IPS-20b (cell line): ENCODE measurements around the gene TCP11L2.

Experiments used
- H3K27ac ChIP-seq: one replicate; pipeline ENCODE4 v1.5.1; 2013; ENCODE audit warnings: low read length
- H3K27me3 ChIP-seq: 2 replicates; pipeline ENCODE4 v1.6.1; 2013; ENCODE audit warnings: mild to moderate bottlenecking, low read length, inconsistent platforms; ENCODE audit not compliant: insufficient read depth
- H3K36me3 ChIP-seq: 2 replicates; pipeline ENCODE4 v1.6.1; 2013; ENCODE audit warnings: low read depth, mild to moderate bottlenecking, inconsistent platforms, low read length, moderate library complexity; ENCODE audit not compliant: insufficient read depth
- H3K4me1 ChIP-seq: 2 replicates; pipeline ENCODE4 v1.6.1; 2013; ENCODE audit warnings: mild to moderate bottlenecking, control low read depth, inconsistent platforms, low read length, moderate library complexity; ENCODE audit not compliant: insufficient read depth
- H3K4me3 ChIP-seq: 2 replicates; pipeline ENCODE4 v1.5.1; 2013; ENCODE audit warnings: mild to moderate bottlenecking, low read length, inconsistent platforms
- H3K9ac ChIP-seq: 2 replicates; pipeline ENCODE4 v1.6.1; 2013; ENCODE audit warnings: low read depth, mild to moderate bottlenecking, inconsistent platforms, low read length, moderate library complexity
- H3K9me3 ChIP-seq: 2 replicates; pipeline ENCODE4 v1.6.1; 2013; ENCODE audit warnings: mild to moderate bottlenecking, low read depth, low read length, inconsistent platforms; ENCODE audit not compliant: insufficient read depth

TCP11L2 gene

DNA sequence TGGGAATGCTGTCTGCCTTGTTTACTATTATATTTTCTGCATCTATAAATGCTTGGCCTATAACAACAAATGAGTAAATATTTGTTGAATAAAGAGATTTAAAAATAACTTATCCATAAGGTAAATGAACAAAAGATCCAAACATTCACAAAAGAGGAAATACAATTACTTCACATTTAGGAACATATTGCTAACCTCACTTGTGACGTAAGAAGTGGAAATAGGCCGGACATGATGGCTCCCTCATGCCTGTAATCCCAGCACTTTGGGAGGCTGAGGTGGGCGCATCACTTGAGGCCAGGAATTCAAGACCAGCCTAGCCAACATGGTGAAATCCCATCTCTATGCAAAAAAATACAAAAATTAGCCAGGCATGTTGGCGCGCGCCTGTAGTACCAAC lies 29.0 kb upstream of the TCP11L2 start:
- no peaks in the 10 kb centered on the region for H3K27me3 ChIP-seq
- H3K4me1 ChIP-seq = no peaks in the 10 kb centered on the region
- H3K4me3 ChIP-seq = no peak overlapping the region
- H3K27ac ChIP-seq = no peak overlapping the region
- H3K9ac ChIP-seq = no peak overlapping the region
- H3K9me3 ChIP-seq = no peaks in the 10 kb centered on the region
- no peaks in the 10 kb centered on the region for H3K36me3 ChIP-seq

DNA sequence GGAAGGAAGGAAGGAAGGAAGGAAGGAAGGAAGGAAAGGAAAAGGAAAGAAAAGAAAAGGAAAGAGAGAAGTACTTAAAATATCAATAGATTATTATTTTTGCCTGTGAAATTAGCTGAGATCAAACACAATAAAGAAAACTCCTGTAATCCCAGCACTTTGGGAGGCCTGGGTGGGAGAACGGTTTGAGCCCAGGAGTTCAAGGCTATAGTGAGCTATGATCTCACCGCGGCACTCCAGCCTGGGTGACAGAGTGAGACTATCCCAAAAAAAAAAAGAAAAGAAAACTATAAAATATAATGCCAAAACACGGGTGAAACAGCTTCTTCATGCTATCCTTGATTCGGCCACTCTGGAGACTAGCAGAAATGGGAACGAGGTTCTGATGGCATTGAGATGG lies 28.5 kb upstream of the TCP11L2 start:
- no peaks in the 10 kb centered on the region for H3K4me1 ChIP-seq
- H3K27ac ChIP-seq = no peak overlapping the region
- H3K4me3 ChIP-seq = no peak overlapping the region
- H3K36me3 ChIP-seq = no peaks in the 10 kb centered on the region
- no peaks in the 10 kb centered on the region for H3K9me3 ChIP-seq
- no peak overlapping the region for H3K9ac ChIP-seq
- H3K27me3 ChIP-seq = no peaks in the 10 kb centered on the region

DNA sequence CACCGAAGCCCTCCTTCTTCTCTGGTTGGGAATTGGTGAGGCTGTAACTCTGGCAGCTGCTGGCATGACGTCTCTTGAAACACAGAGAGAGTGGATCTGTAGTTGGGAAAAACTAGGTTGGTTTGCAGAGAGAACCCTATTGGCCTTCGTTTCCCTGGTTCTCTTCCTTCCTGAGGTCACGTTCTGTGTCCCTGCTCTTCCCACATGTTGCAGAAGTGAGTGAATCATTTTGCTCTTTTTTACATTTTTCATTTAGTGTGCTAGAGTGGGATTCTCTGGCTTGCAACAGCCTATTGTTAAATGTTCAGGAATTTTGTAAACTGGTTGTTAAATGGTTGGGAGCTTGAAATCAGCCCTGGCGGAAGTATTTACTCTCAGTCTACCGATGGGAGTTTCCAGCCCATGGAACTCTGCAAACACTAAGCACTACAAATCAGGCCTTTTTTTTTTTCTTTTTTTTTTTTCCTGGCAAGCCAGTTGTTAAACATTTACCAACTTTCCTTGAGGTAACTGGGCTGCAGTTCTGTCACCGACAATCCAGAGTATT lies 27.9 kb upstream of the TCP11L2 start:
- Histone ChIP-seq H3K27ac (no peak overlapping the region), H3K36me3 (no peaks in the 10 kb centered on the region), H3K4me3 (no peak overlapping the region), H3K4me1 (no peaks in the 10 kb centered on the region), H3K9ac (no peak overlapping the region), H3K9me3 (no peaks in the 10 kb centered on the region), H3K27me3 (no peaks in the 10 kb centered on the region)

DNA sequence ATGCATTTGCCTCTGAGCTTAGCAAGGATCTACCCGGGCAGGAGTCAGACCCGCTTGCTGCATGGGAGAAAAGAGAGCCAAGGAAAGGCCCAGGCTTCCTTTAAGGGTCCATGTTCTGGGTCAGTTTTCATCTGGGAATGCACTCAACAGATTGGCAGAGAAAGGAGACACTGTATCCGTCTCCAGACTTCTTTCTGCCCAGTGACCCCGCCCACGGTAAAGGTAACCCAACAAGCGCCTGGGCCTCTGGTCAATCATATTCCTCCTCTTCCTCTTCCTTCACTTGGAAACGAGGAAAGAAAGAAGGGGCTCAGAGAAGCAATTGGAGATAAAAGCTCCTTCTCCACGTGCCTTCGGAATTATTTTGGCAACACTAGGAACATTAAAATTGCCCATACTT lies 27.1 kb upstream of the TCP11L2 start:
- no peaks in the 10 kb centered on the region for H3K27me3 ChIP-seq
- no peak overlapping the region for H3K4me3 ChIP-seq
- H3K27ac ChIP-seq = no peak overlapping the region
- no peaks in the 10 kb centered on the region for H3K9me3 ChIP-seq
- no peaks in the 10 kb centered on the region for H3K36me3 ChIP-seq
- H3K4me1 ChIP-seq = no peaks in the 10 kb centered on the region
- H3K9ac ChIP-seq = no peak overlapping the region

DNA sequence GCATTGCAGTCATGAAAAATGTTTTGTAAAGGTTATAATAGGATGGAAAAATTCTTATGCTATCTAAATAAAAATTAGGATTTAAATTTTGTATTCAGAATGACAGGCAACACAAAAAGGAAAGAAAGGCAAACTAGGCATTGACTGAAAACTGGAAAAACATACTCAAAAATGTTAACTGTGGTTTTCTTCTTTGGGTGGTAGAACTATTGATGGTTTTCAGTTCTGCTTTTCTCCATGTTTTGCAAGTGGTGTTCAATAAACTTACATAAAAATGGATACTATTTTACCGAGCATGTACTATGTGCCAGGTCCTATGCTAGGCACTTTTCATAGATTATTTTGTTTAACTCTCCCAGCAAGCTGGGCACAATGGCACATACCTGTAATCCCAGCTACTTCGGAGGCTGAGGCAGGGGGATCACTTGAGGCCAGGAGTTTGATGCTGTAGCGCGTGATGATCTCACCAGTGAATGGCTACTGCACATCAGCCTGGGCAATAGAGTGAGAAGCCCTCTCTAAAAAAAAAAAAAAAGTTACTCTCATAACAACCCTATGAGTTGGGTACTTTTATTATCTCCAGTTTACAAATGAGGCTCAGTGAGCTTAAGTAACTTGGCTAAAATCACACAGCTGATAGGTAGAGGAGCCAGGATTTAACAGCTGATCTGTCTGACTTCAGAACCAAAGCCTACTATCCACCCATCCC lies 26.3 kb upstream of the TCP11L2 start:
- Histone ChIP-seq H3K27ac (no peak overlapping the region), H3K4me3 (no peak overlapping the region), H3K4me1 (no peaks in the 10 kb centered on the region), H3K36me3 (no peaks in the 10 kb centered on the region), H3K9me3 (no peaks in the 10 kb centered on the region), H3K27me3 (no peaks in the 10 kb centered on the region), H3K9ac (no peak overlapping the region)

DNA sequence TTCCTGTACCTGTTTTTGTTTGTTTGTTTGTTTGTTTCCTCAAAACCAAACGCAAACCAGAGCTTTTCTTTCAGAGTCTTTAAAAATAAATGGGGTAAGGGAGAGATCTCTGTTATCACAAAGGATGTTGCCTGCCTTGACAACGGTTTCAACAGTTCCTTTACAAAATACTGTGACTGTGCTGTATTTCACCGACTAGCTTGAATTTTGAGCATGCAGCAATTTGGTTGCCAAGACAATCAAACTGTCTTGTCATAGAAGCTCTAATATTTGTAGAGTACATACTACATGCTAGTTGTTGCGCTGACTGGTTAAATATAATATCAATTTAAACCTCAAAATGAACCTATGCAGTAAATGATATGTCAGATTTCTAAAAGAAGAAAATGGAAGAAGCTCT lies 22.4 kb upstream of the TCP11L2 start:
- no peaks in the 10 kb centered on the region for H3K27me3 ChIP-seq
- no peaks in the 10 kb centered on the region for H3K9me3 ChIP-seq
- no peak overlapping the region for H3K4me3 ChIP-seq
- H3K9ac ChIP-seq = no peak overlapping the region
- no peaks in the 10 kb centered on the region for H3K36me3 ChIP-seq
- no peaks in the 10 kb centered on the region for H3K4me1 ChIP-seq
- H3K27ac ChIP-seq = no peak overlapping the region

DNA sequence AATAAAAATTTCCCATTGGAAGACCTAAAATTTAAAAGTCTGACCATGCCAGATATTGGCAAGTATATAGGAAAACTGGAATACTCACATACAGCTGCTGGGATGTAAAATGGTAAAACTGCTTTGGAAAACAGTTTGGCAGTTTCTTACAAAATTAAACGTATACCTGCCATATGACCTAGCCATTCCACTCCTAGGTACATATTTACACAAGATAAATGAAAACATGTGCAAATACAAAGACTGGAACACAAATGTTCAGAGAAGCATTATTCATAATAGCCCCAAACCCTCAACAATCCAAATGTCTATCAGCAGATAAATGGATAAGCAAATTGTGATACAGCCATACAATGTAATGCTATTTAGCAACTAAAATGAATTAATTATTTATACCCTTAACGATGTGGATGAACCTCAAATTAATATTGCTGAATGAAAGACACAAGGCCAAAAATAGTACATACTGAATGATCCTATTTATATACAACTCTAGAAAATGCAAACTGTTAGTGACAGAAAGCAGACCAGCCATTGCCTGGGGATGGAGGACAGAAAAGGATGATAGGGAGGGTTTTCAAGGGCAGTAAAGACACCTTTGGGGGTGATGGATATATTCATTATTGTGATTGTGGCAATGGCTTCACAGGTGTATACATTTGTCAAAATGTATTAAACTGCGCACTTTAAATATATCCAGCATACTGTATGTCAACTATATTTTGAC lies 21.3 kb upstream of the TCP11L2 start:
- Histone ChIP-seq H3K9me3 (no peaks in the 10 kb centered on the region), H3K27ac (no peak overlapping the region), H3K27me3 (no peaks in the 10 kb centered on the region), H3K4me1 (no peaks in the 10 kb centered on the region), H3K9ac (no peak overlapping the region), H3K36me3 (no peaks in the 10 kb centered on the region), H3K4me3 (no peak overlapping the region)

DNA sequence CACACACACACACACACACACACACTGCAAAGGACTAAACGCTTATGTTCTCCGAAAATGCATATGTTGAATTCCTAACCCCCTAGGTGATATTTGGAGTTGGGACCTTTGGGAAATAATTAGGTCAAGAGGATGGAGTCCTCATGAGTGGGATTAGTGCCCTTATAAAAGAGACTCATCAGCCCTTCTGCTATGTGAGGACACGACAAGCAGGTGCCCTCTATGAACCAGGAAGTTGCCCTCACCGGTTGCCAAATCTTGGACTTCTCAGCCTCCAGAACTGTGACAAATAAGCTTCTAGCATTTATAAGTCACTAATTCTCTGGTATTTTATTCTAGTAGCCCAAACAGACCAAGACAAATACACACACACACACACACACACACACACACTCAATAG lies 20.7 kb upstream of the TCP11L2 start:
- no peak overlapping the region for H3K9ac ChIP-seq
- H3K27me3 ChIP-seq = no peaks in the 10 kb centered on the region
- H3K36me3 ChIP-seq = no peaks in the 10 kb centered on the region
- no peak overlapping the region for H3K27ac ChIP-seq
- H3K4me3 ChIP-seq = no peak overlapping the region
- no peaks in the 10 kb centered on the region for H3K9me3 ChIP-seq
- no peaks in the 10 kb centered on the region for H3K4me1 ChIP-seq

DNA sequence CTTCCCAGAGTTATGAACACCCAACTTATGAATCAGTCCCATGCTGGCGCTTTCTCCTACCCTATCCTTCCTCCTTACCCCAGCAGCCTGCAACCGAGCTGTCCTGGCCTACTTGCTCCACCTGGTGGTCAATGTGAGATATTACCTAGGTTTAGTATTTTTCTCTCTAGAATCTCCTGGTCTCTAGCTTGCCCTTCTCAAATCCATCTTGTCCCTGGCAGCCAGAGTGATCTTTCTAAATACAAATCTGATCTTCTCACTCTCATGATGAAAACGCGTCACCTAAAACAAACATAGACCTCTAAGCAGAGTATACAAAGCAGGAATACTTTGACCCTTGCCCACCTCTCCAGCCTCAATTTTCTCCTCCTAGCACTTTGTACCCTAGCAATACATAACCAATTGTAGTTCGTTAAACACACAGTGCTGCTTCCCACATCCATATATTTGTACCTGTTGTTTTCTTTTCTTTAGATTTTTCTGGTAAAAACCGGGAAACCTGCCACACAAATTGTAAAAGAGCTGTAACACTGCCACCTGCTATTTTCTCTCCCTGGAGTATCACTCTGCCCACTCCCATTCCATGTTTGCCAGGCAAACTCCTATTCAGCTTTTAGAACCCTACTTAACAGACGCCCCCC lies 20.0 kb upstream of the TCP11L2 start:
- H3K27ac ChIP-seq = no peak overlapping the region
- H3K4me1 ChIP-seq = no peaks in the 10 kb centered on the region
- no peak overlapping the region for H3K4me3 ChIP-seq
- no peak overlapping the region for H3K9ac ChIP-seq
- H3K27me3 ChIP-seq = no peaks in the 10 kb centered on the region
- no peaks in the 10 kb centered on the region for H3K9me3 ChIP-seq
- no peaks in the 10 kb centered on the region for H3K36me3 ChIP-seq

DNA sequence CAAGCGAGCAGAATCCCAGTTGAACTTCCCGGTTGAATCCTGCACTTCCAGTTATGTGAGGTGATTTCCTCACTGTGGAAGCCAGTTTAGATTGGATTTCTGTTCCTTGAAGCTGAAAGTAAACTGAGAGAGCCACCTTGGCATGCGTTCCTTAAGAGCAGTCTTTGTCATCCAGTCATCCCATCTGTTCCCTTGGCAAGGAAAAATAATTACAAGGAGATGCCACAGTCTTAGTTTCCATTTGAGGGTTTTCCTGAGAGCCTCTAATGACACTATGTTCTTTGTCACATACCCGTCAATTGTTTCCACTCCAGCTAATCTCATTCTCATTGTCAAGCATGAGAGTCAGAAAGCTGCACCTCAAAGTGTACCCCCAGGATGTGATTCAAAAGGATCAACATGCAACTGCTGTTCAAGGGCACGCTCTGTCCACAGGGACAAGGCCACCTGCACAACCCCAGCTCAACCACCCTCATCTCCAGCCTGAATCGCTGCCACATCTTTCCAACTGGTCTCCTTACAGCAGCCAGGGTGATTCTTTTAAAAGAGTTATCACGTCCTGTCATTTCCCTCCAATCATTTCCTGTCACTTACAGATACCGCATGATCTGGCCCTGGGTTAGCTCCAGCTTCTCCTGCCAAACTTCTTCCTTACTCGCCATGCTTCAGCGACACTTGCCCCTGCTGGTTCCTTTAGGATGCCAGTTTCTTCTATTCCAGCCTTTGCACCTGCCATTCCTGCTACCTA lies 18.0 kb upstream of the TCP11L2 start:
- Histone ChIP-seq H3K27ac (no peak overlapping the region), H3K36me3 (no peaks in the 10 kb centered on the region), H3K4me3 (no peak overlapping the region), H3K9ac (no peak overlapping the region), H3K4me1 (no peaks in the 10 kb centered on the region), H3K9me3 (no peaks in the 10 kb centered on the region), H3K27me3 (no peaks in the 10 kb centered on the region)

DNA sequence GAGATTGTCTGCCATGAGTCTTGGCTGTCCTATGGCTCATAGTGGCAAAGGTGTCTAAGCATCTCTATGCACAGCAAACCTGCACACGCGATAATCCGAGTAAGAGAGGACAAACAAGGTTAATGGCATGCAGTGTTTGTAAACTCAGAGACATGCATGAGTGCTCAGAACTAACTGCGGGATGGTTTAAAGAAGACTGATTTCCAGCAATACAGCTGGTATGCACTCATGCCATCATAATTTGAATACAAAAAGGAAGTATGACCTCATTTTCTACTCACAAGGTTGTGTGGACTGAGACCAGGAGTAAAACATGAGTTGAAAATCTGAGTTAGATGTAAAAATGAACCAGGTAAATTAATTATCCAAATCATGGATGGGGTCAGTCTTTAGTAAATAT lies 16.6 kb upstream of the TCP11L2 start:
- H3K9me3 ChIP-seq = no peaks in the 10 kb centered on the region
- no peaks in the 10 kb centered on the region for H3K36me3 ChIP-seq
- H3K27ac ChIP-seq = no peak overlapping the region
- H3K9ac ChIP-seq = no peak overlapping the region
- H3K4me3 ChIP-seq = no peak overlapping the region
- H3K27me3 ChIP-seq = no peaks in the 10 kb centered on the region
- no peaks in the 10 kb centered on the region for H3K4me1 ChIP-seq
